ENCODE results near the gene ARAP2.

ARAP2 gene

GRCh38 chr4:36042122-36042970 is 202.0 kb downstream of the ARAP2 start:
- FAIRE-seq, result no peak

- FAIRE-seq, result no peak
Measured at GRCh38 chr4:36041340-36041739, 203.0 kb downstream of the ARAP2 start.

- no peak for FAIRE-seq
Measured at GRCh38 chr4:36039026-36039425, 205.3 kb downstream of the ARAP2 start.

DNA sequence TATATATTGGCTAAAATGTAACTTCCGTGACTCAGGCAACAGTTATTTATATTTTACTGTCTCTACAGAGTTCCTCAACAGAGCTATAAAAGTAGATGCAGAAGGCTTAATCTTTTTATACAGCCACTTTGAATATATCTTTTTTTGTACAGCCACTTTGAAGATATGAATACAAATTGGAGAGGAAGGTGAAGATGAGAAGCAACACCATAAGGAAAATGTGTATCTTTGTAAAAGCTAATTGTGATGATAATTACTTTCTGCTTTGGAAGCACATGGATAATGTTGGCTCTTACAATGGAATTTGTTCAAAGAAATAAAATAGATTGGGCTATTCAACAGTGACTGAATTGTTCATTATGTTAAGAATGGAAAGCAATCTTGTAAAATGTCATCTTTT is 205.8 kb downstream of the ARAP2 start:
- FAIRE-seq, result no peak

DNA sequence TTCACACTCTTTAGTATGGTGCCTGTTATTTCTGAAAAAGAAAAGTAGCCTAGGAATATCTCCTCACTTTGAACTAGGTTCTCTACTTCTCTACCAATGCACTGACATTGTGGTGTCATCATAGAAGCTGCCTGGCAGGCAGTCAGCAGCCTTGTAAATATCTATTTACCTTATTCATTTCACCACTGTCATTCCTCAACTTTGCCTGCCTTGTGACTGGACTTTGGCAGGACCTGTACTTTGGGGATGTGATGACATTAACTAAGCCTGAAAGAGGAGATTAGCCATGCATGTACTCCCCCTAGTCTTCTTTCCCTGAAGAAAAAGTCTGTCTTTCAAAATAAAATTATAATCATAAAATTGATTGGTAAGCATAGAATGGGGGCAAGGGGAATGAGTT is 207.2 kb downstream of the ARAP2 start:
- FAIRE-seq, result no peak

DNA sequence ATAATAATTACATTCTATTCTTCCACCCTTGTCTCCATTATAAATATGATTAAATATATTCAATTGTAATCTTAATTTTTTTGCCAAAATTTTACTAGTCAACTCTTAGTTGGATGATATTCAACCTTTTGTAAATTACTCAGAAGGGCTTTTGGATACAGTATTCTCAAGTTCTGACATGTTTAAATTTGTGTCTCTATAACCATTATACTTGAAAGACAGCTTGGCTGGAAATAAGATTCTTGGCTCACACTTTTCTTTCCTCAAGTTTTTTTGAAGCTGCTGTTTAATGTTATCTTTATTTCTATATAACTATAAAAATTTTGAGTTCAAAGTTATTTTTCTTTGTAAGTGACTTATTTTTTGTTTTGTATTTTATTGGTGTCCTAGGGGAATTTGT is 214.4 kb downstream of the ARAP2 start:
- no peak for FAIRE-seq

GRCh38 chr4:36027203-36027602 is 217.1 kb downstream of the ARAP2 start:
- no peak for FAIRE-seq

DNA sequence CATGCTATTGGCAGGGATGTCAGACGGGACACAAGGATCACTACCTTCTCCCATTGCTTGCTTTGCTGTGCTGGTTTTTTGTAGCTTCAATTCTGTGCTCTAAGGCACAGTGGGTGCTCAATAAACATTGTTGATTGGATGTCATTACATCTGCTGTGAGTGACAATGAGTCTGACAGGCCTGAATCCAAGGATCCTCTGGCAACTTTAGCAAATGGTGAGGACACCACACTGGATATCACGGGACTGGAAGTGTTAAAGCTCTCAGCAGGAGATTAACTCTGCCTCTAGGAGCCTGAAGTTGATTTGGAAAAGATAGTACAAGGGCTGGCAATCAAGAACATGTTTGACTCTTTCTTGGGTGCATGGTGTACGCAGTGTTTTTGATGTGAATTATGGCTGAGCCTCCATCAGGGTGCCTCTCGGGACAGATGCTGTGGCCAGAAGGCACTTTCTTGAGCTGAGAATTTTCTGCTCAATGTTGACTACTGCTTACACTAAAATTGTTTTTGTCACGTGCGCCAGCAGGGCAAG is 217.9 kb downstream of the ARAP2 start:
- FAIRE-seq, result no peak

GRCh38 chr4:36024901-36025660 is 219.2 kb downstream of the ARAP2 start:
- no peak for FAIRE-seq

GRCh38 chr4:36020351-36020750 is 224.0 kb downstream of the ARAP2 start:
- FAIRE-seq, result no peak

All from colon (tissue), 2 donors.